Measurements from ENCODE around the gene NFE2L1.
A peak's percentile ranks its signal among the peaks of the same experiment; 100 is the strongest.

NFE2L1 gene

GRCh38 chr17:48047113-48047740 lies 932 bp upstream of the NFE2L1 start:
- DNase-seq (ENCODE audit: low spot score): no peak

GRCh38 chr17:48048384-48049126 lies 396 bp downstream of the NFE2L1 start:
- peak; percentile 80 for DNase-seq (ENCODE audit: low spot score)

GRCh38 chr17:48051283-48051682 lies 3.1 kb downstream of the NFE2L1 start:
- DNase-seq (ENCODE audit: low spot score): no peak

- no peak for DNase-seq (ENCODE audit: low spot score)
These were observed 3.7 kb downstream of the NFE2L1 start for GRCh38 chr17:48051706-48052486.

GRCh38 chr17:48052956-48053757 lies 5.0 kb downstream of the NFE2L1 start:
- DNase-seq (ENCODE audit: low spot score): peak; percentile 59

- no peak for DNase-seq (ENCODE audit: low spot score)
These were observed 5.6 kb downstream of the NFE2L1 start for GRCh38 chr17:48053758-48054237.

GRCh38 chr17:48054238-48055185 lies 6.4 kb downstream of the NFE2L1 start:
- no peak for DNase-seq (ENCODE audit: low spot score)

GRCh38 chr17:48055531-48056245 lies 7.5 kb downstream of the NFE2L1 start:
- DNase-seq (ENCODE audit: low spot score): no peak

- no peak for DNase-seq (ENCODE audit: low spot score)
These were observed 8.1 kb downstream of the NFE2L1 start for GRCh38 chr17:48056246-48056745.

- DNase-seq (ENCODE audit: low spot score): no peak
These were observed 8.7 kb downstream of the NFE2L1 start for GRCh38 chr17:48056879-48057278.

GRCh38 chr17:48057626-48058025 lies 9.5 kb downstream of the NFE2L1 start:
- no peak for DNase-seq (ENCODE audit: low spot score)

- DNase-seq (ENCODE audit: low spot score): no peak
These were observed 10.4 kb downstream of the NFE2L1 start for GRCh38 chr17:48058393-48059124.

GRCh38 chr17:48059125-48059668 lies 11.0 kb downstream of the NFE2L1 start:
- DNase-seq (ENCODE audit: low spot score): no peak

GRCh38 chr17:48060249-48060648 lies 12.1 kb downstream of the NFE2L1 start:
- DNase-seq (ENCODE audit: low spot score): no peak

GRCh38 chr17:48062273-48062672 lies 14.1 kb downstream of the NFE2L1 start:
- no peak for DNase-seq (ENCODE audit: low spot score)

- no peak for DNase-seq (ENCODE audit: low spot score)
These were observed 16.5 kb downstream of the NFE2L1 start for GRCh38 chr17:48064638-48065037.

- no peak for DNase-seq (ENCODE audit: low spot score)
These were observed 18.0 kb downstream of the NFE2L1 start for GRCh38 chr17:48066192-48066591.

- DNase-seq (ENCODE audit: low spot score): no peak
These were observed 18.5 kb downstream of the NFE2L1 start for GRCh38 chr17:48066656-48067055.

- no peak for DNase-seq (ENCODE audit: low spot score)
These were observed 19.1 kb downstream of the NFE2L1 start for GRCh38 chr17:48067245-48067644.

Data from globus pallidus (tissue), 1 donor.